A673 (cell line): ENCODE data around the gene PAPOLA. TPM values are rescaled to one million over a fixed set of nuclear protein-coding genes. Genes with fewer than 3 reads are reported as not detected.

ENCODE experiments used
- BruUV-seq: library from RNA; stranded (reverse); fragments of 400-500 nt; replicated peaks from 2 replicates; lab custom pipeline; 2021; lab: Mats Ljungman, UMichigan
- CTCF ChIA-PET: fragments of 300-600 bp; sonication (Branson Sonifier 250); formaldehyde crosslinking; loops from one replicate; lab custom pipeline; 2022; ENCODE audit warnings: antibody characterized with exemption; lab: Charles Lee
- POLR2A ChIA-PET: fragments of 300-600 bp; sonication (Branson Sonifier 250); formaldehyde crosslinking; loops from one replicate; lab custom pipeline; 2022; ENCODE audit warnings: antibody characterized with exemption; ENCODE audit not compliant: low non-redundant PET; lab: Charles Lee
- DNase-seq: peaks from one replicate; pipeline ENCODE4 v3.0.0-alpha.2; 2015; ENCODE audit warnings: low spot score
- H3K27ac ChIP-seq: fragments of 200-600 bp; sonication (generic); 2 replicates; pipeline ENCODE4 v1.5.1; 2016; ENCODE audit warnings: mixed run types, low read depth, mild to moderate bottlenecking, mixed read lengths, antibody characterized with exemption, low read length; ENCODE audit not compliant: poor library complexity, severe bottlenecking
- H3K27me3 ChIP-seq: fragments of 200-600 bp; sonication (generic); replicated peaks from 2 replicates; pipeline ENCODE4 v1.6.1; 2017; ENCODE audit warnings: mixed run types, low read depth, mild to moderate bottlenecking, mixed read lengths, antibody characterized with exemption, low read length; ENCODE audit not compliant: insufficient read depth, poor library complexity
- H3K36me3 ChIP-seq: fragments of 200-600 bp; sonication (generic); 2 replicates; pipeline ENCODE4 v1.6.1; 2016; ENCODE audit warnings: mixed run types, mild to moderate bottlenecking, mixed read lengths, antibody characterized with exemption, low read length; ENCODE audit not compliant: insufficient read depth, poor library complexity, severe bottlenecking
- H3K4me1 ChIP-seq: fragments of 200-600 bp; sonication (generic); 2 replicates; pipeline ENCODE4 v1.6.1; 2017; ENCODE audit warnings: mixed run types, mild to moderate bottlenecking, mixed read lengths, antibody characterized with exemption, low read length; ENCODE audit not compliant: insufficient read depth, poor library complexity, severe bottlenecking
- H3K4me3 ChIP-seq: fragments of 200-600 bp; sonication (generic); 2 replicates; pipeline ENCODE4 v1.5.1; 2016; ENCODE audit warnings: low read depth, mixed run types, mild to moderate bottlenecking, mixed read lengths, low read length; ENCODE audit not compliant: poor library complexity, severe bottlenecking
- H3K9me3 ChIP-seq: fragments of 200-600 bp; sonication (generic); 2 replicates; pipeline ENCODE4 v1.6.1; 2016; ENCODE audit warnings: mixed run types, low read depth, mild to moderate bottlenecking, mixed read lengths, antibody characterized with exemption, low read length; ENCODE audit not compliant: poor library complexity, severe bottlenecking
- CTCF ChIP-seq: fragments of 300-800, 200-600 bp; sonication (generic); conservative IDR thresholded peaks from 2 replicates; pipeline ENCODE4 v1.5.1; 2017; ENCODE audit warnings: low read depth, mild to moderate bottlenecking, antibody characterized with exemption, low read length, moderate library complexity, mixed read lengths
- EZH2 ChIP-seq: fragments of 200-600 bp; sonication (generic); IDR thresholded peaks from 2 replicates; pipeline ENCODE4 v1.6.1; 2017; ENCODE audit warnings: borderline replicate concordance, low read depth, mild to moderate bottlenecking, mixed read lengths, antibody characterized with exemption, low read length; ENCODE audit not compliant: poor library complexity, severe bottlenecking
- intact Hi-C: fragments of 100-400 bp; cut with micrococcal nuclease; formaldehyde crosslinking; loops from one replicate; pipeline ENCODE4 v1.10.0; 2022; ENCODE audit not compliant: unreplicated experiment
- total RNA-seq: library from RNA; stranded (reverse); gene quantifications from 2 replicates; pipeline ENCODE4 v1.2.3, GENCODE V29; 2021

Gene PAPOLA
- total RNA-seq, 1 experiment from 2014 or later = 337 TPM

- Histone ChIP-seq H3K36me3 (no peaks in the 10 kb centered on the region), H3K4me3 (no peak overlapping the region), H3K27me3 (no peaks in the 10 kb centered on the region), H3K4me1 (peaks cover 3% of the 10 kb centered on the region), H3K9me3 (no peaks in the 10 kb centered on the region), H3K27ac (no peak overlapping the region)
- TF ChIP-seq CTCF (no peak), EZH2 (no peak)
- no TSS peak for BruUV-seq
- intact Hi-C loops = no loop called here
- ChIA-PET CTCF (no interaction called here), POLR2A (no interaction called here)
- DNase-seq = no peak
Observed at GRCh38 chr14:96497586-96497985, 4.6 kb upstream of the PAPOLA start.

DNA sequence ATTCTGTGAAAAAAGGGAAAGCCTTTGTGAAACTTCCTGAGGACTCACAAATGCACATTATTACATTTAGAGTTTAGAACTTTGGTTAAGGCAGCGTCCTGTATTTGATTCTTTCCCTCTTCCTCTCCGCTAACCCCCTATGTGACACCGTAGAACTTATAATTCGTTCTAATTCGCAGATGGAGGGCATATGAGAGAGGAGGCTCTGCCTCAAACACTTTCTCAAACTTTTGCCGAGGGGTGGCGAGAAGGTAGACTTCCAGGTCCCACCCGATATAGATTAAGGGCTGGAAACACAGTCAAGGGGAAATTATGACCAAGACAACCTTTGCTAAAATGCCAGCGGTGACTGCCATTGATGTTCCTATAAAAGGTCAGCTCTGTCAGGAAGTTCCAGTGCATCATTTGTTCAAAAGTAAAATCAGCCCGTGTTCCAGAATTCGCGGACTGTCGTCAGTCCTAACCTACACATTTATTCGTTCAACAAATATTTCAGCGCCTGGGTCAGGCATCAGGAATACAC lies 904 bp upstream of the PAPOLA start:
- DNase-seq = no peak
- Histone ChIP-seq H3K9me3 (no peaks in the 10 kb centered on the region), H3K27me3 (no peaks in the 10 kb centered on the region), H3K4me3 (peak overlapping the region; percentile 85), H3K4me1 (peaks cover 16% of the 10 kb centered on the region), H3K27ac (peak overlapping the region; percentile 94), H3K36me3 (peaks cover 6% of the 10 kb centered on the region)
- intact Hi-C loops = loop anchor here (5.0 kb wide), 1 partner anchor 36 kb away; no protein-coding TSS in a partner anchor
- no peak for TF ChIP-seq CTCF
- TF ChIP-seq EZH2 = no peak
- ChIA-PET CTCF (no interaction called here), POLR2A (interaction anchor here (0.6 kb wide), 1 partner anchor 272 kb away, joined by 3 read pairs; no protein-coding TSS in a partner anchor)
- BruUV-seq = no TSS peak

DNA sequence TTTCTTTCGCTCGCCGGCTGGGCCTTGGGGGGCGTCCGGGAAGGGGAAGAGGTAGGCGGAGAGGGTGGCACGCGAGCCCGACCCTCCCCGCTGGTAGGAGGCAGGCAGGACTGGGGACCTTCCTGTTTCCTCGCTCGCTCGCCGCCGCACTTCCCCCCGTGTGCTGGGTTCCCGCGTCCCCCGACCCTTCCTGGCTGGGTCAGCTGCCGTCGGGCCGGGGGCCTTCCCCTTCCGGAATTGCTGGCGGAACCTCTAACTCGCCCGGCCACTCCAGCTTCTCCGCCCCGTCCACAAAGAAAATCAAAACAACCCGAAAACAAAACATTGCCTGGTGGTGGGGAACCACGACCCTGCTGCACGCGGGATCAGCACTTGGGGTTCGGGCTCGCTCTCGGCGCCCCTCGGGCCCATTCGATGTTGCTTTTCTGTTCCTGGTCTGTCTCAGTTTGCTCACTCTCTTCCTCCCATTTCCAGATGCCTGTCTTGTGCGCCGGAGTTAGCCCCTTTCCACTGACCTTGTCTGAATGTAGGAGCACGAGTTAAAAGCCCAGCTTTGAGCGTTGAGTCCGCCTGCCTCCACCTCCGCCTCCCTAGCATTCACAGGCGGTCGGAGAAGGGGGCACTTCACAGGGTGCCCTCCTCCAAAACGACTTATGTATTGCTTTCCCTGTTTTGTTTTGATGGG lies 581 bp downstream of the PAPOLA start:
- DNase-seq = peak; percentile 28
- H3K27me3 ChIP-seq = no peaks in the 10 kb centered on the region
- POLR2A ChIA-PET = no interaction called here
- peaks cover 16% of the 10 kb centered on the region for H3K4me1 ChIP-seq
- no TSS peak for BruUV-seq
- peak overlapping the region; percentile 94 for H3K27ac ChIP-seq
- CTCF ChIA-PET = no interaction called here
- intact Hi-C loops = loop anchor here (2.0 to 5.0 kb wide), 2 partner anchors 24 to 35 kb away; no protein-coding TSS in a partner anchor
- H3K36me3 ChIP-seq = peaks cover 11% of the 10 kb centered on the region
- H3K9me3 ChIP-seq = no peaks in the 10 kb centered on the region
- H3K4me3 ChIP-seq = peak overlapping the region; percentile 85
- TF ChIP-seq CTCF (no peak), EZH2 (no peak)
